SK-N-DZ (cell line): ENCODE results near the gene NRG2.

Source experiments
- DNase-seq: peaks from one replicate; pipeline ENCODE4 v3.0.0-alpha.2; 2015; ENCODE audit warnings: low spot score

NRG2 gene

GRCh38 chr5:139856714-139857113, 186.4 kb downstream of the NRG2 start:
- no peak for DNase-seq

- no peak for DNase-seq
Measured at GRCh38 chr5:139855946-139856540, 187.1 kb downstream of the NRG2 start.

GRCh38 chr5:139855451-139855850, 187.6 kb downstream of the NRG2 start:
- no peak for DNase-seq

- no peak for DNase-seq
Measured at GRCh38 chr5:139854953-139855352, 188.1 kb downstream of the NRG2 start.

DNA sequence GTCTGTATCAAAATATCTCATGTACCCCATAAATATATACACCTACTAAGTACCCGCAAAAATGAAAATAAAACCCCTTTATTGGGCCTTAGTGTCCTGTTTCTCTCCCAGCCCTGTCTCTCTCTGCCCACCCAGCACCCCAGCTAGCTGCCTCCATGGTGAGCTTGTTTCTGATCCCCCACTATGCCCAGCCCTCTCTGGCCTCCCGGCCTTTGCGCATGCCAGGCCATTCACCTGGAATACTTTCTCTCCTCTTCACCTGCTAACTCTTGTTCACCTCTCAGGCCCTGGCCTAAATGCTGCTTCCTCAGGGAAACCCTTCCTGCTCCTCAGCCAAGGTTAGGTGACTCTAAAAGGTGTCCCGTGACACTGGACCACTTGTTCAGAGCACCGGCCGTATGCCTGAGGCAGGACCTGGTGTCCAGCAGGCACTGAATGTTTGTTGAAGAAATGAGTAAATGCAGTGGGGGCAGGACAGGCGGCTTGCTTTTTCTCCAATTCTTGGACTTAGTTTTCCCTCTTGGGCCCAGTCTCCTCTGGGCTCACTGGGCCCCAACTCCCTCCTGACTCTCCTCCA, 189.0 kb downstream of the NRG2 start:
- DNase-seq: no peak

DNA sequence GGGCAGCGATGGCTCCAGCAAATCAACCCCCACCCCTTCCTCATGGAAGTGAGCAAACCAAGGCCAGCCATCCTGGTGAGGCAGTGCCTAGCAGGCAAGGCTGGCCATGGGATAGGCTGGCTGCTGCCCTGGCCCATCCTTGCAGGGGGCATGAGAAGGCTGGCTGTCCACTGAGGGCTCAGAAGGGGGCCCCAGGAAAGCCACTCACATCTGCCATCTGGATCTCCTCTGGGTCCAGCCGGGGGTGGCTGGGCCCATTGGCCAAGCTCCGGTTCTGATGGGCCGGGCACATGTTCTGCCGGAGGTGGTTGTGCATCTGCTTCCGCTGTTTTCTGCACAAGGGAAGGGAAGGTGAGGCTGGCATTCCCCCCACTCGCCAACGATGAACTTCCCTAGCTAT, 190.4 kb downstream of the NRG2 start:
- no peak for DNase-seq

DNA sequence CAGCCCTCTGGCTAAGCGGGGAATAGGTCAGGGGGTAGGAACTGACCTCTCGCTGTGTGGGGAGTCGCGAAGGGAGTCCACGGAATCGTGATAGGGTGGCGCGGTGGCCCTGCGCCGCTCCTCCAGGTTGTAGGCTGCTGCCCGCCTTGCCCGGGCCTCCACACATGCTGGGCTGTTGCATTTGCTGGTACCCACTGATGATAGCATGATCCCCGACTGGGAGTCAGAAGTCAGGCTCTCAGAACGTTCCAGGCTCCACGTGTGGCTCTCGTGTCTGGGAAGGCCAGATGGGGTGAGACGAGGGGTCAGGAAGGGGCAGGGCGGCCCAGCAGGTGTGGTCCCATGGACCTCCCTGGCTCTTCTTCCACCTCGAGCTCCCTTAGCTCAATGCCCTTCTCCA, 191.5 kb downstream of the NRG2 start:
- no peak for DNase-seq

- DNase-seq: no peak
Measured at GRCh38 chr5:139850423-139851016, 192.6 kb downstream of the NRG2 start.

DNA sequence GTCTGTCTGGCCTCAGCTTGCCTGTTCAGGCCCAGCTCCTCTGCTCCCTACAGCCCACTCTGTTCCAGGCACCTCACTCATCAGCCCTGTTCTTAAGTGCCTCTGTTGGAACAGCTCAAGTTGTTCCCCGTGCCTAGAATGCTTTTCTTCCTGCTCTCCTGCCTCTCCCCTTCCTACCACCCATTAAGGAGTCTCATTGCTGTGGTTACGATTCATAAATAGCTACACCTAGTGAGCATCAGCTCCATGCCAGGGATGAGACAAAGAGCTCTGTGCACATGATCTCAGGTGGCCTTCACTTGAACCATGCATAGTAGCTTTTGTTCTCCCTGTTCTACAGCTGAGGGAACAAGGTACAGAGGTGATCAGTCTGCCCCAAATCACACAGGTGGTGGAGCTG, 193.2 kb downstream of the NRG2 start:
- no peak for DNase-seq

DNA sequence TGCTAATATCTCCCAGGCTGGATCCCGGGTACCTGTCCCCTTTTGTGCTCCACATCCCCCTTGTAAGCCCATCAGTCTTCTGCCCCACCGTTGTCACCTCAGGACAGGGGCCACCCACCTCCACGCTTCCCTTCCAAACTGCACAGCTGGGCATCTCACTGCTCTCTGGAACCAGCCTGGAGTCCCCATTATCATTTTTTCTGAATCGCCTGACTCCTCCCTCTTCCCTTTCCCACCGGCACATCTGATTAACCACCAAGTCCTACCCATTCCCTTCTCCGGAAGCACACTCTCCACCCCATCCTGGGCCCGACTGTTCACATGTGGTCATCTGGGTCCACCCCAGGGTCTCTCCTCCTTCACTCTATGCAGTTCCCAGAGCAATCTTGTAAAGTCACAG, 193.6 kb downstream of the NRG2 start:
- no peak for DNase-seq

DNA sequence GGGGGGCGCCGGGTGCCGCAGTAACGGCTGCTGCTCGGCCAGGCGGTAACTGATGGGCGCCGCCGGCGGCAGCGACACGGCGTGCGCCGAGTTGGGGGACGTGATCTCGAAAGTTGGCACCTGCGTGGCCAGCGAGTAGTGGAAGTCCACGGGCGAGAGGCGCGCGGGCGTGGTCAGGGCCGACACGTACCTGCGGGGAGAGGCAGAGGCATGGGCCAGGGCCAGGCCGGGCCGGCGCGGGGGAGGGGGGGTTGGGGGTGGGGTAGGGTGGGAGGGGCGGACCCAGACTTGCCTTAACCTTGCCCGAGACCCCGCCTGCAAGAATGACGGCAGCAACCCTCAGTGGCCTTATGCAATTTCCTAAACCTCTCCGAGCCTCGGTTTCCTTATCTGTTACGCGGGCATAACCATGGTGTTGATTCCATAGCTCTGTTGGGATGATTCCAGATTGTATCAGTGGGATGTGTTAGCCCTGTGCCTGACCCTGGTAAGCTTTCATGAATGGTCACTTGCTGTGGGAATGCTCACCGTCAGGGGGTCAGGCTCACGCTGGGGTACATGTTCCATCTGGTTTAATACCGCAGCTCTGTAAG, 194.5 kb downstream of the NRG2 start:
- DNase-seq: no peak

GRCh38 chr5:139847790-139848507, 195.2 kb downstream of the NRG2 start:
- peak; percentile 13 for DNase-seq

DNA sequence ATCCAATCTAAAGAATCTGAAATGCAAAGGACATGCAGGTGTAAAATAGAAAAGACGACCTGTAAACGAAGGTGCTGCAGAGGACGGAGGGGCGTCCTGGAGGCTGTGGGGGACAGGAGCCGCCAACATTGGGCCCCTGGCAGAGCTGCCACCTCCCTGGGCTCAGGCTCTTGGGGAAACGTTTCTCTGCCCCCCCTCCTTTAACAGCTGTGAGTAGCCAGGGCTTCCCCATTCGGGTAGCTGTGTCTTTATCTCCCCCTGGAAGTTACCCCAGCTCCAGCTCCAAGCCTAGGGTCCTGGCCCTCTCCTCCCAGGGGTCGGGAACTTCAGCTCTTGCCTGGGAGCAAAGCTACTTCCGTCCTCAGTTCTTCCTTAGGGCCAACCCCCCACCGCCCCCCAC, 196.0 kb downstream of the NRG2 start:
- no peak for DNase-seq

DNA sequence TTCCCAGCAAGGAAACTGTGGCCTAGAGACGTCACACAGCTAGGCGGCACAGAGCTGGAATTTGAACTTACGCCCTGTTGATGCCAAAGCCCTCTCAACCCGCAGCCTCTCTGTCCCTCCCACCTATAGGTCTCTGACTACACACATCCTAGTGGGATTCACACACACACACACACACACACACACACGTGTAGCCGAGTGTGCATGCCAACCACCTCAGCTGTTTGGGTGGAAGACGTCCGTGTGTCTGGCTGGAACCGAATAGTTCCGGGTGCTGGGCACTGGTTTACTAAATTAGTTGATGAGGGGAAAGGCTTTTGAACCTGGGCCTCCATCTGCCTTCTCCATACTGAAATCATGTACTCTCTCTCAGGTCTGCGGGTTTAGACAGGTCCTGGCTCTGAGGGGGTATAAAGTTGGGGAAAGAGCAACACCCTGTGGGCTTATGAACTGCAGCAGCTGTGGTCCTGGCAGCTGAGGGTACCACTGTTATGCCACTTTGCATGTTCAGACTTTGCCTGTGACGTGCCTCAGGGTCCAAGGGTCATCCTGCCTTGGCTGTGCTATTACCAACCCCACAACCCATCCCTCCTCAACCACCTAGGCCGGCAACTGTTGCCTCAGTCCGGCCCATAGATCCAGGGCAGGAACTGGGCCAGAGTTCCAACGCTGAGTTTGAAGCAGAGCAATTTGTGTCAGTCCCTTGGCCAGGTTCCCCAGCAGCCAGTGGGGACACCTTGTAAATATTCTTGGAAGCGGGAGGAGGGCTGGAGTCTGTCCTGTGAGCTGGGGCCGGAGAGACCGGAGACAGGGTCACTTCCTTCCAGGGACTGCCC, 197.0 kb downstream of the NRG2 start:
- no peak for DNase-seq

DNA sequence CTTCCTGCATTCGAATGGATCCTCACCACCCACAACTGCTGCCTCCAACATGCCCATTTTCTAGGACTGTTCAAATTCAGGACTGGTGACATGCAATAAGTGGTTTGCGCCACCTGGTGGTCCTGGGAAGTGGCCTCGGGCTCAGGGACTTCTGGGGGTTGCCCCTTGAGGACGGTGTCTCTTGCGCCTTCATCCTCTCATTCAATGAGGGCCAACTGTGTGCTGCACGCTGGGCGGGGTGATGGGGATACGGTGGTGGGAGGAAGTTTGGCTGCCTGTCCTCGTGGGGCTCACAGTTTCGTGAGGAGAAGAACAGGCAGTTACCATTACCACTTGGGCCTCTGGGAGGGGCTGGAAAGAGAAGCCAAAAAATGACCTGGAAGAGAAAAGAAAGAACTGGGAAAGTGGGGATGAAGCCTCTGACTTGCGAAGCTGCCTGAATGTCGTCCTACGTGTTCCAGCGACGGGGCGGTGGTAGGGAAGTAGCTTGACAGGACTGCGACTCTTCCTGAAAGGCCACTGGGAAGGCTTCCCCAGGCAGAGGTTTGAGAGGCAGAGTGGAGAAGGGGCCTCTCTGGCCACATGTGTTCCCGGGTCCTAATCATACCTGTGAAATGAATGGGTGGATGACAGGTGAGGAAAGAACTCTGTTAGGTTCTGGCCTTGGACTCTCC, 198.5 kb downstream of the NRG2 start:
- peak; percentile 73 for DNase-seq

DNA sequence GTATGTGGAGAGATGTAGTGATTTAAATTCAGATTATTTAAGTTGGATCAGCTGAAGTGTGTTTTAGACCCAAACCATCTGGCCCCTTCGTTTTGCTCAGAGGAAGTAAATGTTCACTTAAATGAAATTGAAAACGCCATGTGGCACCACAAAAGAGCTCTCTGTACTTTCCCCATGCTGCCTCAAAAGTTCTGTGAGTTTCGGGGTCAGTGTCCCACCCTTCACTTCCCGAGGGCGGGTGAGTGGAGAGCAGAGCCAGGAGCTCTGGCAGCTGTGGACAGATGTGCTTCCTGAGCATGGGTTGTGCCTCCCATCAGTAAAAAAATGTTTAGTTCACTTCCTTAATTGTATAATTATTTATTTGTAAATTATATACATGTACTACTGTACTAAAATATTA, 199.1 kb downstream of the NRG2 start:
- no peak for DNase-seq

DNA sequence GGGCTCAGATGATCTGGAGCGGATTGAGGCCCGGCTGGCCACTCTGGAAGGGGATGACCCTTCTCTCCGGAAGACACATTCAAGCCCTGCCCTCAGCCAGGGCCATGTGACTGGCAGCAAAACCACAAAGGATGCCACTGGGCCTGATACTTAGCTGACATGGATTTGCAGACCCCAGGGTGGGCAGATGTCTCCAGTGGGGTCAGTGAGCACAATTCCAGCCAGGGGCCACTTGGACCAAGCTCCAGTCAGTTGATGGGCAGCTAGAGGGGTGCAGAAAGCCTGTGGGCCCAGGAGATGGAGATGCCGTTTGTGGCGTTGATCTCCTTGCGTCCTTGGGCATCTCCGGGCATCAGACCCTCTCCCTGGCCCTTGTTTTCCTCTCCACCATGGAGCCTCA, 200.8 kb downstream of the NRG2 start:
- no peak for DNase-seq

DNA sequence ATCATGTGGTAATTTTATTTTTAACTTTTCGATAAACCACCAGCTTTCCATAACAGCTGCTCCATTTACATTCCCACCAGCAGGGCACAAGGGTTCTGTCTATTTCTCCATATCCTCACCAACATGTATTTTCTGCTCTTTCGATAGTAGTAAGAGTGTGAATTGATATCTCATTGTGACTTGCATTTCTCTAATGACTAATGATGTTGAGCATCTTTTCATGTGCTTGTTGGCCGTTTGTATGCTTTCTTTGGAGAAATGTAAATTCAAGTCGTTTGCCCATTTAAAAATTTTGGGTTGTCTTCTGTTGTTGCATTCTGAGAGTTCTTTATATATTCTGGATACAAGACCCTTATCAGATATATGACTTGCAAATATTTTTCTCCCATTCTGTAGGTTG, 201.6 kb downstream of the NRG2 start:
- no peak for DNase-seq

DNA sequence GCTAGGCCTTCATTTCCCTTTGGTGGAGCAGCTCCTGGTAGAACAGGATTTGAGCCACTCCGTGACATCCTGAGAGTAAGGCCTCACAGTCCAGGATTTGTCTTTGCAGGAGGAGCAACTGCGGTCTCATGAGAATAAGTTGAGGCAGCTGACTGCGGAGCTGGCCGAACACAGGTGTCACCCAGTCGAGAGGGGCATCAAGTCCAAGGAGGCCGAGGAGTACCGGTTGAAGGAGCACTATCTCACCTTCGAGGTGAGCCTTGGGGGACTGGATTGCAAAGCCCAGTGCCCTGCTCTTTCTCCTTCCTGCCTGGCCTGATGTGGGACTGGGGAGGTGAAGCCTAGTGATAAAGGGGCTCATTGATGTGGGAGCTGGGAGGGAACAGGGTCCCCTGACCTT, 203.2 kb downstream of the NRG2 start:
- DNase-seq: no peak

- no peak for DNase-seq
Measured at GRCh38 chr5:139839232-139839815, 203.8 kb downstream of the NRG2 start.
